Bronchial epithelial cell (primary cell): ENCODE data around the gene DNAJC8. TPM values are rescaled to one million over a fixed set of nuclear protein-coding genes. Genes with fewer than 3 reads are reported as not detected.

Experiments used
- total RNA-seq: library from RNA; depleted of rRNA; stranded (reverse); fragments of >200 nt; gene quantifications from 2 replicates; pipeline ENCODE4 v1.2.1, GENCODE V29; 2014

Gene DNAJC8
- total RNA-seq, 1 donor from 2014 or later = 44.2 TPM

Other genes starting within 250 kb of the DNAJC8 start
- 5.8 and 7.1 TPM in 2 replicates for gene EYA3, start 144.4 kb downstream of the DNAJC8 start, total RNA-seq
- gene PTAFR, start 56.3 kb downstream of the DNAJC8 start, total RNA-seq = 5.0 and 10.9 TPM in 2 replicates
- gene ATP5IF1, start 3.1 kb upstream of the DNAJC8 start, total RNA-seq = 286 and 496 TPM in 2 replicates
- 24.2 and 36.4 TPM in 2 replicates for gene SESN2, start 26.5 kb upstream of the DNAJC8 start, total RNA-seq
- 55.0 and 59.5 TPM in 2 replicates for gene MED18, start 96.0 kb upstream of the DNAJC8 start, total RNA-seq
- gene PHACTR4, start 136.7 kb upstream of the DNAJC8 start, total RNA-seq = 3.2 and 6.7 TPM in 2 replicates